ENCODE results near the gene ZNF385C.

The ZNF385C gene

GRCh38 chr17:42067371-42068091, 30.7 kb downstream of the ZNF385C start:
- DNase-seq (ENCODE audit: low read depth), result peak; percentile 68
- no peak overlapping the region for H3K4me3 ChIP-seq (ENCODE audit: low read depth, low read length)
- TF ChIP-seq MAX (IDR thresholded peaks at IDR 0.05; ENCODE audit: low read depth, low read length) (no peak), CTCF (IDR thresholded peaks at IDR 0.05; ENCODE audit: low read depth, low read length) (peak; percentile 89)

- TF ChIP-seq POLR2A (IDR thresholded peaks at IDR 0.05; ENCODE audit: extremely low read depth, insufficient read length), result no peak
- TF ChIP-seq CTCF (IDR thresholded peaks at IDR 0.05; ENCODE audit: low read depth, low read length), result no peak
- no peak for TF ChIP-seq MAX (IDR thresholded peaks at IDR 0.05; ENCODE audit: low read depth, low read length)
- TF ChIP-seq MYC (IDR thresholded peaks at IDR 0.05; ENCODE audit: low read depth, low read length), result no peak
- peak; percentile 44 for DNase-seq (ENCODE audit: low read depth)
- H3K4me3 ChIP-seq (ENCODE audit: low read depth, low read length), result no peak overlapping the region
These were observed 33.1 kb downstream of the ZNF385C start for GRCh38 chr17:42065201-42065600.

- TF ChIP-seq MYC (IDR thresholded peaks at IDR 0.05; ENCODE audit: low read depth, low read length), result no peak
- no peak for TF ChIP-seq CTCF (IDR thresholded peaks at IDR 0.05; ENCODE audit: low read depth, low read length)
- no peak for TF ChIP-seq MAX (IDR thresholded peaks at IDR 0.05; ENCODE audit: low read depth, low read length)
- DNase-seq (ENCODE audit: low read depth), result no peak
- no peak overlapping the region for H3K4me3 ChIP-seq (ENCODE audit: low read depth, low read length)
These were observed 35.6 kb downstream of the ZNF385C start for GRCh38 chr17:42062681-42063080.

GRCh38 chr17:42061646-42062487, 36.4 kb downstream of the ZNF385C start:
- no peak for DNase-seq (ENCODE audit: low read depth)
- no peak overlapping the region for H3K4me3 ChIP-seq (ENCODE audit: low read depth, low read length)
- TF ChIP-seq CTCF (IDR thresholded peaks at IDR 0.05; ENCODE audit: low read depth, low read length) (no peak), MYC (IDR thresholded peaks at IDR 0.05; ENCODE audit: low read depth, low read length) (no peak), MAX (IDR thresholded peaks at IDR 0.05; ENCODE audit: low read depth, low read length) (no peak), POLR2A (IDR thresholded peaks at IDR 0.05; ENCODE audit: extremely low read depth, insufficient read length) (no peak)

- no peak overlapping the region for H3K4me3 ChIP-seq (ENCODE audit: low read depth, low read length)
- TF ChIP-seq MYC (IDR thresholded peaks at IDR 0.05; ENCODE audit: low read depth, low read length) (no peak), POLR2A (IDR thresholded peaks at IDR 0.05; ENCODE audit: extremely low read depth, insufficient read length) (no peak), CTCF (IDR thresholded peaks at IDR 0.05; ENCODE audit: low read depth, low read length) (no peak)
- DNase-seq (ENCODE audit: low read depth), result no peak
These were observed 38.0 kb downstream of the ZNF385C start for GRCh38 chr17:42060231-42060630.

Measured in NB4 (cell line).